Measurements from ENCODE around the gene MTARC1.

GRCh38 chr1:220741349-220741748 is 45.4 kb upstream of the MTARC1 start:
- TF ChIP-seq POLR2A (IDR thresholded peaks at IDR 0.05; ENCODE audit: borderline replicate concordance, extremely low read depth, insufficient read depth, insufficient read length) (no peak), CTCF (IDR thresholded peaks at IDR 0.05 in 2 of 3, conservative IDR thresholded peaks at IDR 0.05 in 1 of 3; ENCODE audit: borderline replicate concordance in 1 of 3, insufficient read depth in 1 of 3, low read depth in 2 of 3, low read length in 2 of 3) (no peak), REST (IDR thresholded peaks at IDR 0.05; ENCODE audit: low read depth) (no peak), POLR2AphosphoS5 (IDR thresholded peaks at IDR 0.05; ENCODE audit: low read depth, low read length) (no peak), ZNF274 (IDR thresholded peaks at IDR 0.05; ENCODE audit: low read depth, low read length) (no peak)
